H1 (cell line): ENCODE data around the gene ZNF831. TPM values are rescaled to one million over a fixed set of nuclear protein-coding genes. Genes with fewer than 3 reads are reported as not detected.

Experiments
- CTCF ChIA-PET: fragments of 300-600 bp; sonication (Branson Sonifier 250); formaldehyde crosslinking; loops from one replicate; lab custom pipeline; 2021; ENCODE audit not compliant: partially characterized antibody; lab: Charles Lee
- POLR2A ChIA-PET: fragments of 300-600 bp; sonication (Branson Sonifier 250); formaldehyde crosslinking; loops from one replicate; lab custom pipeline; 2021; ENCODE audit warnings: inconsistent platforms; ENCODE audit not compliant: partially characterized antibody; lab: Charles Lee
- DNase-seq, 2 experiments: peaks; one replicate each; pipeline versions ENCODE4 v3.0.0 to v3.0.0-alpha.2; 2010 to 2022; ENCODE audit warnings: low spot score in 2 of 2, low read depth in 1 of 2, mixed read lengths in 1 of 2
- FAIRE-seq: peaks from 2 replicates; lab custom pipeline; 2011; peaks lifted over from hg19 to GRCh38; lab: Jason Lieb, UNC
- H2AFZ ChIP-seq: 2 replicates; pipeline ENCODE4 v1.8.1; 2012; ENCODE audit warnings: low read length, inconsistent platforms
- H2AK5ac ChIP-seq: 2 replicates; pipeline ENCODE4 v1.6.1; 2013; ENCODE audit warnings: low read depth, low read length
- H2BK120ac ChIP-seq: replicated peaks from 2 replicates; pipeline ENCODE3; 2013; ENCODE audit warnings: low read depth, low read length, inconsistent platforms
- H2BK12ac ChIP-seq: 2 replicates; pipeline ENCODE4 v1.6.1; 2013; ENCODE audit warnings: low read depth, low read length
- H2BK15ac ChIP-seq: 2 replicates; pipeline ENCODE4 v1.6.1; 2013; ENCODE audit warnings: low read length
- H2BK20ac ChIP-seq: 2 replicates; pipeline ENCODE4 v1.6.1; 2013; ENCODE audit warnings: low read length
- H2BK5ac ChIP-seq: 2 replicates; pipeline ENCODE4 v1.6.1; 2013; ENCODE audit warnings: low read depth, low read length
- H3K14ac ChIP-seq: 2 replicates; pipeline ENCODE4 v1.6.1; 2013; ENCODE audit warnings: inconsistent platforms; ENCODE audit not compliant: insufficient read length
- H3K18ac ChIP-seq: 2 replicates; pipeline ENCODE4 v1.6.1; 2013; ENCODE audit warnings: low read length; ENCODE audit errors: extremely low read depth
- H3K23ac ChIP-seq: 2 replicates; pipeline ENCODE4 v1.6.1; 2013; ENCODE audit warnings: inconsistent platforms; ENCODE audit not compliant: insufficient read length
- H3K23me2 ChIP-seq: 2 replicates; pipeline ENCODE4 v1.6.1; 2013; ENCODE audit warnings: low read depth, low read length
- H3K27ac ChIP-seq: 2 replicates; pipeline ENCODE4 v1.6.1; 2011; ENCODE audit warnings: low read depth, low read length, inconsistent platforms
- H3K27me3 ChIP-seq, 4 experiments: replicated peaks in 1 of 4; 1 replicate in 1 of 4; 2 replicates in 3 of 4; pipeline versions ENCODE4 v1.6.1 to v1.8.1; 2011 to 2013; ENCODE audit warnings: low read length in 3 of 4, mild to moderate bottlenecking in 3 of 4, inconsistent platforms in 2 of 4, mixed read lengths in 2 of 4, moderate library complexity in 1 of 4; ENCODE audit not compliant: control insufficient read depth in 3 of 4, insufficient read depth in 3 of 4; ENCODE audit errors: extremely low read depth in 1 of 4
- H3K36me3 ChIP-seq, 4 experiments: 2 replicates each; pipeline versions ENCODE4 v1.6.1 to v1.8.1; 2011 to 2013; ENCODE audit warnings: mild to moderate bottlenecking in 4 of 4, low read length in 3 of 4, moderate library complexity in 2 of 4, control low read depth in 1 of 4, inconsistent platforms in 1 of 4; ENCODE audit not compliant: insufficient read depth in 4 of 4, control insufficient read depth in 2 of 4
- H3K4ac ChIP-seq: replicated peaks from 2 replicates; pipeline ENCODE3; 2013; ENCODE audit warnings: low read length, low read depth, mixed read lengths, inconsistent platforms; ENCODE audit not compliant: insufficient read length
- H3K4me1 ChIP-seq, 4 experiments: replicated peaks in 1 of 4; 1 replicate in 1 of 4; 2 replicates in 3 of 4; pipeline versions ENCODE4 v1.6.1 to v1.8.1; 2011 to 2013; ENCODE audit warnings: low read length in 3 of 4, inconsistent platforms in 2 of 4, mixed read lengths in 1 of 4; ENCODE audit not compliant: insufficient read depth in 4 of 4, control insufficient read depth in 3 of 4
- H3K4me2 ChIP-seq, 2 experiments: 2 replicates each; pipeline versions ENCODE4 v1.6.1 to v1.8.1; 2011 to 2013; ENCODE audit warnings: low read depth in 2 of 2, low read length in 2 of 2, control low read depth in 1 of 2, inconsistent platforms in 1 of 2, mild to moderate bottlenecking in 1 of 2; ENCODE audit not compliant: insufficient read depth in 1 of 2
- H3K4me3 ChIP-seq, 4 experiments: fragments of 200-600, 300-600 bp in 1 of 4; sonication (generic), shearing (Covaris generic), sonication (Bioruptor Twin) in 1 of 4; 2 replicates each; pipeline versions ENCODE4 v1.5.1 to v1.8.1; 2011 to 2016; ENCODE audit warnings: low read length in 4 of 4, low read depth in 3 of 4, control low read depth in 2 of 4, inconsistent platforms in 2 of 4, mild to moderate bottlenecking in 2 of 4, mixed read lengths in 1 of 4, moderate library complexity in 1 of 4; ENCODE audit not compliant: insufficient read depth in 2 of 4; ENCODE audit errors: extremely low read depth in 1 of 4
- H3K56ac ChIP-seq: replicated peaks from 2 replicates; pipeline ENCODE3; 2013; ENCODE audit warnings: low read depth, mild to moderate bottlenecking, mixed read lengths, low read length, inconsistent platforms; ENCODE audit not compliant: insufficient read length
- H3K79me1 ChIP-seq: 2 replicates; pipeline ENCODE4 v1.6.1; 2013; ENCODE audit warnings: low read depth, low read length, control low read depth
- H3K79me2 ChIP-seq, 2 experiments: 2 replicates each; pipeline versions ENCODE4 v1.6.1 to v1.8.1; 2012 to 2013; ENCODE audit warnings: low read length in 2 of 2, mild to moderate bottlenecking in 2 of 2, inconsistent platforms in 1 of 2; ENCODE audit not compliant: insufficient read depth in 2 of 2, control insufficient read depth in 1 of 2
- H3K9ac ChIP-seq, 4 experiments: replicated peaks in 1 of 4; 1 replicate in 1 of 4; 2 replicates in 3 of 4; pipeline versions ENCODE4 v1.6.1 to v1.8.1; 2011 to 2013; ENCODE audit warnings: low read depth in 3 of 4, low read length in 3 of 4, control low read depth in 2 of 4, mild to moderate bottlenecking in 2 of 4, moderate library complexity in 2 of 4, inconsistent platforms in 1 of 4; ENCODE audit errors: extremely low read depth in 1 of 4
- H3K9me3 ChIP-seq, 2 experiments: 2 replicates each; pipeline versions ENCODE4 v1.6.1 to v1.8.1; 2012 to 2013; ENCODE audit warnings: mild to moderate bottlenecking in 2 of 2, moderate library complexity in 2 of 2, control low read depth in 1 of 2, inconsistent platforms in 1 of 2, low read depth in 1 of 2, low read length in 1 of 2, mixed read lengths in 1 of 2; ENCODE audit not compliant: insufficient read depth in 2 of 2
- H4K20me1 ChIP-seq, 2 experiments: replicated peaks in 1 of 2; 2 replicates each; pipeline versions ENCODE3 to v1.8.1; 2011 to 2013; ENCODE audit warnings: inconsistent platforms in 2 of 2, low read length in 2 of 2, mild to moderate bottlenecking in 1 of 2; ENCODE audit not compliant: insufficient read depth in 2 of 2, control insufficient read depth in 1 of 2
- H4K5ac ChIP-seq: 2 replicates; pipeline ENCODE4 v1.6.1; 2013; ENCODE audit warnings: low read length, low read depth, mixed read lengths, inconsistent platforms; ENCODE audit not compliant: insufficient read length
- H4K8ac ChIP-seq: 2 replicates; pipeline ENCODE4 v1.8.0; 2013; ENCODE audit warnings: mild to moderate bottlenecking, moderate library complexity, low read length, inconsistent platforms; ENCODE audit not compliant: insufficient read depth; ENCODE audit errors: extremely low read depth
- H4K91ac ChIP-seq: replicated peaks from 2 replicates; pipeline ENCODE3; 2013; ENCODE audit warnings: low read length, mixed read lengths, inconsistent platforms; ENCODE audit not compliant: insufficient read length
- KDM5A ChIP-seq: fragments of 200-600 bp; IDR thresholded peaks from 2 replicates; pipeline ENCODE4 v1.7.1; 2012; ENCODE audit warnings: mild to moderate bottlenecking, low read length, inconsistent platforms, mixed read lengths
- TEAD4 ChIP-seq: IDR thresholded peaks from 2 replicates; pipeline ENCODE4 v1.6.1; 2012; ENCODE audit warnings: low read depth, low read length, inconsistent platforms, mixed read lengths
- WGBS, 2 experiments: shearing (Covaris generic) in 1 of 2; methylation state at CpG; one replicate each; pipeline versions ENCODE4 v1.1.6 to v1.1.7; 2013 to 2015; ENCODE audit warnings: low lambda C conversion rate in 2 of 2, mixed read lengths in 2 of 2, inconsistent platforms in 1 of 2, low coverage in 1 of 2, missing lambda C conversion rate in 1 of 2; ENCODE audit not compliant: insufficient replicate concordance in 2 of 2, insufficient coverage in 1 of 2, insufficient read length in 1 of 2; ENCODE audit errors: extremely low coverage in 1 of 2, missing lambda C conversion rate in 1 of 2; 5-methylcytosine and 5-hydroxymethylcytosine counted together
- polyA plus RNA-seq, 7 experiments: library from polyadenylated mRNA; depleted of rRNA in 3 of 7; stranded (reverse) in 5 of 7; unstranded in 2 of 7; fragments of >200 nt in 5 of 7; fragments of 200-250 nt in 2 of 7; gene quantifications; 1 replicate in 5 of 7; 2 replicates in 1 of 7; 4 replicates in 1 of 7; pipeline versions ENCODE4 v1.2.1 to v1.2.3, GENCODE V29; 2011 to 2013; ENCODE audit warnings: missing spikeins in 2 of 7, mixed read lengths in 2 of 7
- total RNA-seq: library from RNA; stranded (reverse); fragmentation: NEBNext Ultra II Directional; extraction: Animal tissue kit (Norgen Biotek cat#: 25700); gene quantifications from 2 replicates; pipeline ENCODE4 v1.2.1, GENCODE V29; 2021

ZNF831 gene
- total and polyA plus RNA-seq, 2 of the 8 experiments (the other 6 are each of a cell fraction or from before 2014, with no cell fraction given): not detected

DNA sequence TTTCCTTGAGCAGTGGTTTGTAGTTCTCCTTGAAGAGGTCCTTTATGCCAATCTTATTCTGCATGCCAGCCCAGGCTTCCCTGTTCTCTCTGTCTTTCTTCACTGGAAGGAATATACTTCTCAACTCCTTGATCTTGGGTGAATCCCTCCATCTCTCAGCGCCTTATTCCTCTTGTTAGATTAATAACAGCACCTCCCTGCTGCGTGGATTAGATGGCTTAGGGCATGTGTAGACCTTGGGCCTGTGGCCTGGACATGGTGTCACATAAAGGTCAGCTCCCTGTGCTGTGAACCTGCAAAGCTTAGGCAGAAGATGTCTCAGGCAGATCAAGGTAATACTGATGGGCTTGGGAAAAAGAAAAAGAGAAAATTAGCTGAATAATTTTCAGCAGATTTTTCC is 18.3 kb downstream of the ZNF831 start:
- TF ChIP-seq TEAD4: no peak
- TF ChIP-seq KDM5A: no peak
- no peak overlapping the region for H3K4me2 ChIP-seq
- FAIRE-seq: no peak
- H2BK120ac ChIP-seq: no peak overlapping the region
- no peak overlapping the region for H4K5ac ChIP-seq
- H3K4me3 ChIP-seq: no peak overlapping the region
- DNase-seq: no peak
- no peak overlapping the region for H2AFZ ChIP-seq
- H3K27me3 ChIP-seq: no peaks in the 10 kb centered on the region
- H3K23ac ChIP-seq: no peak overlapping the region
- H2AK5ac ChIP-seq: no peak overlapping the region
- CTCF ChIA-PET: interaction anchor here (1.1 kb wide), 1 partner anchor 25 kb away, joined by 4 read pairs; no protein-coding TSS in a partner anchor
- no peak overlapping the region for H2BK12ac ChIP-seq
- H3K79me1 ChIP-seq: no peaks in the 10 kb centered on the region
- no peak overlapping the region for H2BK5ac ChIP-seq
- no peaks in the 10 kb centered on the region for H4K20me1 ChIP-seq
- no peak overlapping the region for H3K27ac ChIP-seq
- no peaks in the 10 kb centered on the region for H3K79me2 ChIP-seq
- no peak overlapping the region for H3K56ac ChIP-seq
- no peak overlapping the region for H3K14ac ChIP-seq
- H4K91ac ChIP-seq: no peak overlapping the region
- H3K4ac ChIP-seq: no peak overlapping the region
- no peaks in the 10 kb centered on the region for H3K23me2 ChIP-seq
- H4K8ac ChIP-seq: no peak overlapping the region; the same call in 1 of the 2 replicates
- H2BK20ac ChIP-seq: no peak overlapping the region
- H3K4me1 ChIP-seq: no peaks in the 10 kb centered on the region
- H3K36me3 ChIP-seq: no peaks in the 10 kb centered on the region
- no peak overlapping the region for H2BK15ac ChIP-seq
- no peak overlapping the region for H3K18ac ChIP-seq
- no peaks in the 10 kb centered on the region for H3K9me3 ChIP-seq
- POLR2A ChIA-PET: no interaction called here
- 88% methylated on average over 2 of the region's 2 CpGs; no CpG with 5 or more reads in 1 of the 2 experiments for WGBS, 2 experiments
- H3K9ac ChIP-seq: no peak overlapping the region
